Measurements from ENCODE around the gene GALNTL6.
"Not testable (repeated sequence)": the region's sequence is repeated elsewhere in the genome, so short reads cannot be mapped to it uniquely, and the experiment has no call there.

Gene GALNTL6

GRCh38 chr4:173001571-173001970 is 1188.4 kb downstream of the GALNTL6 start:
- no peak for DNase-seq

- DNase-seq = no peak
These were observed 1189.8 kb downstream of the GALNTL6 start for GRCh38 chr4:173002830-173003561.

- DNase-seq = peak; percentile 68
These were observed 1192.9 kb downstream of the GALNTL6 start for GRCh38 chr4:173005912-173006633.

GRCh38 chr4:173008436-173008835 is 1195.2 kb downstream of the GALNTL6 start:
- DNase-seq = no peak

GRCh38 chr4:173009129-173009823 is 1196.1 kb downstream of the GALNTL6 start:
- no peak for DNase-seq

- no peak for DNase-seq
These were observed 1199.4 kb downstream of the GALNTL6 start for GRCh38 chr4:173012608-173013007.

- peak; percentile 28 for DNase-seq
These were observed 1200.2 kb downstream of the GALNTL6 start for GRCh38 chr4:173013232-173013930.

- no peak for DNase-seq
These were observed 1200.9 kb downstream of the GALNTL6 start for GRCh38 chr4:173014113-173014558.

- no peak for DNase-seq
These were observed 1201.6 kb downstream of the GALNTL6 start for GRCh38 chr4:173014836-173015235.

- no peak for DNase-seq
These were observed 1204.6 kb downstream of the GALNTL6 start for GRCh38 chr4:173017802-173018201.

GRCh38 chr4:173018446-173018845 is 1205.2 kb downstream of the GALNTL6 start:
- DNase-seq = no peak

GRCh38 chr4:173019664-173020063 is 1206.5 kb downstream of the GALNTL6 start:
- no peak for DNase-seq

GRCh38 chr4:173021746-173022573 is 1208.8 kb downstream of the GALNTL6 start:
- DNase-seq = not testable (repeated sequence)

GRCh38 chr4:173024203-173024602 is 1211.0 kb downstream of the GALNTL6 start:
- DNase-seq = no peak

- DNase-seq = peak; percentile 71
These were observed 1211.9 kb downstream of the GALNTL6 start for GRCh38 chr4:173025131-173025530.

GRCh38 chr4:173037242-173037641 is 1224.0 kb downstream of the GALNTL6 start:
- DNase-seq = no peak

GRCh38 chr4:173038192-173038896 is 1225.1 kb downstream of the GALNTL6 start:
- no peak for DNase-seq

GRCh38 chr4:173039617-173040577 is 1226.7 kb downstream of the GALNTL6 start:
- DNase-seq = no peak

GRCh38 chr4:173041482-173041881 is 1228.3 kb downstream of the GALNTL6 start:
- DNase-seq = no peak

GRCh38 chr4:173042139-173042538 is 1228.9 kb downstream of the GALNTL6 start:
- DNase-seq = not testable (repeated sequence)
